ENCODE data around the gene SRP68. TPM values are rescaled to one million over a fixed set of nuclear protein-coding genes. Genes with fewer than 3 reads are reported as not detected.

Gene SRP68
- total and polyA plus RNA-seq, 9 of the 15 experiments (the other 6 are each of a cell fraction or from before 2014, with no cell fraction given), result 29.4 to 92.6 (median 36.2) TPM

GRCh38 chr17:76103274-76104139, 31.2 kb upstream of the SRP68 start, which contains the start of gene EXOC7 (continued):
- TF ChIP-seq ASH1L (IDR thresholded peaks at IDR 0.05; ENCODE audit: borderline replicate concordance, low read depth, partially characterized antibody), result no peak
- no peak for TF ChIP-seq ZNF707 (CRISPR knock-in tag; conservative IDR thresholded peaks at IDR 0.05)
- peak; percentile 92 to 93 for TF ChIP-seq NRF1 (conservative IDR thresholded peaks at IDR 0.05 in 1 of 2, IDR thresholded peaks at IDR 0.05 in 1 of 2)
- no peak for TF ChIP-seq E4F1 (CRISPR knock-in tag; IDR thresholded peaks at IDR 0.05; ENCODE audit: borderline replicate concordance)
- TF ChIP-seq ZFP36 (IDR thresholded peaks at IDR 0.05; ENCODE audit: low read depth, low read length, partially characterized antibody), result no peak
- no peak for TF ChIP-seq HNRNPLL (IDR thresholded peaks at IDR 0.05; ENCODE audit: low read depth, low read length, poor library complexity, severe bottlenecking)
- TF ChIP-seq RERE (CRISPR knock-in tag; IDR thresholded peaks at IDR 0.05; ENCODE audit: borderline replicate concordance), result no peak
- TF ChIP-seq HINFP (tag; conservative IDR thresholded peaks at IDR 0.05; ENCODE audit: low read depth), result no peak
- no peak for TF ChIP-seq SRSF7 (optimal IDR thresholded peaks at IDR 0.05; ENCODE audit: low read depth, low read length)
- no peak for TF ChIP-seq BRF2 (IDR thresholded peaks at IDR 0.05; ENCODE audit: borderline replicate concordance, insufficient read depth, insufficient read length)
- no peak for TF ChIP-seq ZNF280B (CRISPR knock-in tag; IDR thresholded peaks at IDR 0.05)
